GM12891 (cell line): ENCODE results near the gene CKM.
"Not testable (repeated sequence)": the region's sequence is repeated elsewhere in the genome, so short reads cannot be mapped to it uniquely, and the experiment has no call there.

Experiments
- POLR2A ChIP-seq: IDR thresholded peaks from 2 replicates; pipeline ENCODE4 v1.6.1; 2011; ENCODE audit warnings: low read depth, low read length, control low read depth
- POLR2AphosphoS5 ChIP-seq: IDR thresholded peaks from 2 replicates; pipeline ENCODE4 v1.6.1; 2011; ENCODE audit warnings: low read depth, low read length, control low read depth
- POU2F2 ChIP-seq: IDR thresholded peaks from 2 replicates; pipeline ENCODE4 v1.6.1; 2011; ENCODE audit warnings: low read depth, mild to moderate bottlenecking, control low read depth, low read length, moderate library complexity
- SPI1 ChIP-seq: IDR thresholded peaks from 2 replicates; pipeline ENCODE4 v1.6.1; 2011; ENCODE audit warnings: low read depth, low read length, control low read depth
- TAF1 ChIP-seq: IDR thresholded peaks from 2 replicates; pipeline ENCODE4 v1.6.1; 2011; ENCODE audit warnings: low read depth, low read length, control low read depth

DNA sequence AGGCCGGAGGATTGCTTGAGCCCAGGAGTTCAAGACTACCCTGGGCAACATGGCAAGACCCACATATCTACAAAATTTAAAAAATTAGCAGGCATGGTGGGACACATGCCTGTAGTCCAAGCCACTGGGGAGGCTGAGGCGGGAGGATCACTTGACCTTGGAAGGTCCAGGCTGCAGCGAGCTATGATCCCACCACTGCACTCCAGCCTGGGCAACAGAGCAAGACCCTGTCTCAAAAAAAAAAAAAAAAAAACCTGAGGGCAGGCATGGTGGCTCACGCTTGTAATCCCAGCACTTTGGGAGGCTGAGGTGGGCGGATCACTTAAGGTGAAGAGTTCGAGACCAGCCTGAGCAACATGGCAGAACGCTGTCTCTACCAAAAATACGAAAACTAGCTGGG lies 13.4 kb downstream of the CKM start:
- not testable (repeated sequence) for TF ChIP-seq POLR2A, POLR2AphosphoS5, SPI1, POU2F2, TAF1
